Stimulated activated naive CD8-positive, alpha-beta T cell treated with anti-CD3 and anti-CD28 coated beads, Interleukin-15, amount 100 ng/mL, for 72 hours (primary cell): Measurements from ENCODE around the gene SELENBP1.
"Not testable (repeated sequence)": the region's sequence is repeated elsewhere in the genome, so short reads cannot be mapped to it uniquely, and the experiment has no call there.

Experiments used
- ATAC-seq: fragments of 150-1000 bp; cut with Tn5 transposase; 2 replicates; pipeline ENCODE4 v1.10.0; 2021; ENCODE audit warnings: mild to moderate bottlenecking, moderate library complexity
- DNase-seq, 2 donors: peaks; one replicate each; pipeline ENCODE4 v3.0.0; 2021 to 2022
- H3K27ac Mint-ChIP-seq, 2 donors: one replicate each; pipeline ENCODE4 v1.8.0; 2022; ENCODE audit warnings: mild to moderate bottlenecking in 2 of 2, mixed read lengths in 2 of 2, moderate library complexity in 2 of 2
- H3K27me3 Mint-ChIP-seq: one replicate; pipeline ENCODE4 v1.8.0; 2022; ENCODE audit warnings: mixed read lengths
- H3K4me1 Mint-ChIP-seq: one replicate; pipeline ENCODE4 v1.8.0; 2022; ENCODE audit warnings: mild to moderate bottlenecking, mixed read lengths
- H3K4me3 Mint-ChIP-seq, 2 donors: one replicate each; pipeline ENCODE4 v1.8.0; 2022; ENCODE audit warnings: mild to moderate bottlenecking in 2 of 2, mixed read lengths in 2 of 2, moderate library complexity in 1 of 2
- H3K9me3 Mint-ChIP-seq, 2 donors: one replicate each; pipeline ENCODE4 v1.8.0; 2022; ENCODE audit warnings: mixed read lengths in 2 of 2

SELENBP1 gene

DNA sequence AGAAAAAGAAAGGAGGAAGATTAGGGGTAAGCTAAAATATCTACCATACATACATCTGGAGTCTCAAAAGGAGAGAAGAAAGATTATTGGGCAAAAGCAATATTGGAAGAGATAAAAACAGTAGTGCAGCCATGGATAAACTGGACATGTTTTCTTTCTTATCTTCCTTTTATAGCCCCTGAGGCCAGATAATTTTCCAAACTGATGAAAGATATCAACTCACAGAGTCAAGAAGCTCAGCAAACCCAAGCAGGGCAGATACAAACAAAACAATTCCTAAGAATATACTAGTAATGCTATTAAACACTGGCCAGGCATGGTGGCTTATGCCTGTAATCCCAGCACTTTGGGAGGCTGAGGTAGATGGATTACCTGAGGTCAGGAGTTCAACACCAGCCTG is 21.1 kb upstream of the SELENBP1 start:
- DNase-seq (no peak), ATAC-seq (no peak)
- no peak overlapping the region for H3K4me3 Mint-ChIP-seq
- no peaks in the 10 kb centered on the region for H3K4me1 Mint-ChIP-seq
- no peaks in the 10 kb centered on the region for H3K9me3 Mint-ChIP-seq
- no peak overlapping the region for H3K27ac Mint-ChIP-seq
- no peaks in the 10 kb centered on the region for H3K27me3 Mint-ChIP-seq

GRCh38 chr1:151391079-151391563 is 18.6 kb upstream of the SELENBP1 start:
- no peaks in the 10 kb centered on the region for H3K4me1 Mint-ChIP-seq
- no peak overlapping the region for H3K27ac Mint-ChIP-seq
- H3K4me3 Mint-ChIP-seq: no peak overlapping the region
- no peak for DNase-seq
- H3K27me3 Mint-ChIP-seq: no peaks in the 10 kb centered on the region
- no peaks in the 10 kb centered on the region for H3K9me3 Mint-ChIP-seq
- no peak for ATAC-seq

- DNase-seq, H3K4me3 Mint-ChIP-seq, ATAC-seq, H3K27me3 Mint-ChIP-seq, H3K4me1 Mint-ChIP-seq, H3K9me3 Mint-ChIP-seq, H3K27ac Mint-ChIP-seq: not testable (repeated sequence)
These were observed 17.9 kb upstream of the SELENBP1 start for GRCh38 chr1:151390221-151391078.

DNA sequence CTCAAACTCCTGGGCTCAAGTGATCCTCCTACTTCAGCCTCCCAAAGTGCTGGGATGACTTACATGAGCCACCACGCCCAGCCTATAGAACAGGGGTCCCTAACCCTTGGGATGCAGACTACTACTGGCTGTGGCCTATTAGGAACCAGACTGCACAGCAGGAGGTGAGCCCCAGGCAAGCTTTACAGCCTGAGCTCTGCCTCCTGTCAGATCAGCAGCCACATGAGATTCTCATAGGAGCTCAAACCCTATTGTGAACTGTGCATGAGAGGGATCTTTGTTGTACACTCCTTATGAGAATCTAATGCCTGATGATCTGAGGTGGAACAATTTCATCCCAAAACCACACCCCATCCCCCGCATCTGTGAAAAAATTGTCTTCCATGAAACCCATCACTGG is 13.5 kb upstream of the SELENBP1 start:
- H3K9me3 Mint-ChIP-seq: no peaks in the 10 kb centered on the region
- no peak overlapping the region for H3K27ac Mint-ChIP-seq
- no peak for ATAC-seq
- H3K27me3 Mint-ChIP-seq: no peaks in the 10 kb centered on the region
- H3K4me3 Mint-ChIP-seq: no peak overlapping the region
- no peaks in the 10 kb centered on the region for H3K4me1 Mint-ChIP-seq
- DNase-seq: no peak

- Mint-ChIP-seq H3K27me3 (no peaks in the 10 kb centered on the region), H3K4me3 (no peak overlapping the region), H3K27ac (peak overlapping the region in 1 of 2 donors; percentile 70), H3K9me3 (no peaks in the 10 kb centered on the region), H3K4me1 (no peaks in the 10 kb centered on the region)
- no peak for DNase-seq
- ATAC-seq: no peak
These were observed 12.1 kb upstream of the SELENBP1 start for GRCh38 chr1:151384584-151384983.

DNA sequence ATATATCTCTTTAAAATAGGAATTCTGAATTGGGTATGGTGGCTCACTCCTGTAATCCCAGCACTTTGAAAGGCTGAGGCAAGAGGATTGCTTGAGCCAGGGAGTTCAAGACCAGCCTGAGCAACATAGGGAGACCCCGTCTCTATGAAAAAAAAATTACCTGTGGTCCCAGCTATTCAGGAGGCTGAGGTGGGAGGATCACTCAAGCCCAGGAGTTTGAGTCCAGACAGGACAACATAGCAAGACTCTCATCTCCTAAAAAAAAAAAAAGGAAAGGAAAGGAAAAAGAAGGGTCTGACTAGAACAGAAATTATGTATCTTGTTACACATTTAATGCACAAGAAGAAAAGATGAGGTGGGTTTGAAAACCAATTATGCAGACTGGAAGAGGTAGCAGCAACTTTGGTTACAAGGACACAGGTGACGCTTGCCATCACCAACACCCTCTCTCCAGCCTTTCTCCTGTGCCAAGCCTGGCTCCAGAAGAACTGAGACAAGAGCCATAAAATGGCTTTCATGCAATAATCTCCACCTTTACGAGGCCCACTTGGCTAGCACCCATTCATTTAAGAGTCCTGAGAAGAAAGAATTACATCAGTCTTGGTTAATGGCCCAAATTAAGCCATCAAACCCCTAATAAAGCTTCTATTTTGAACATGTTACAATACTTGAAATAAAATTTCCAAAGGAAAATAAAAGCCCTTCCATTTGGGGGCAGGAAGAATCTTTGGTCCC is 4.8 kb upstream of the SELENBP1 start:
- Mint-ChIP-seq H3K4me3 (no peak overlapping the region), H3K9me3 (no peaks in the 10 kb centered on the region), H3K27me3 (no peaks in the 10 kb centered on the region), H3K27ac (no peak overlapping the region), H3K4me1 (peaks cover 7% of the 10 kb centered on the region)
- no peak for ATAC-seq
- no peak for DNase-seq

GRCh38 chr1:151373196-151373595 is 691 bp upstream of the SELENBP1 start:
- no peak overlapping the region for H3K27ac Mint-ChIP-seq
- no peaks in the 10 kb centered on the region for H3K27me3 Mint-ChIP-seq
- ATAC-seq (no peak), DNase-seq (no peak)
- no peak overlapping the region for H3K4me3 Mint-ChIP-seq
- H3K4me1 Mint-ChIP-seq: peaks cover 7% of the 10 kb centered on the region
- no peaks in the 10 kb centered on the region for H3K9me3 Mint-ChIP-seq

DNA sequence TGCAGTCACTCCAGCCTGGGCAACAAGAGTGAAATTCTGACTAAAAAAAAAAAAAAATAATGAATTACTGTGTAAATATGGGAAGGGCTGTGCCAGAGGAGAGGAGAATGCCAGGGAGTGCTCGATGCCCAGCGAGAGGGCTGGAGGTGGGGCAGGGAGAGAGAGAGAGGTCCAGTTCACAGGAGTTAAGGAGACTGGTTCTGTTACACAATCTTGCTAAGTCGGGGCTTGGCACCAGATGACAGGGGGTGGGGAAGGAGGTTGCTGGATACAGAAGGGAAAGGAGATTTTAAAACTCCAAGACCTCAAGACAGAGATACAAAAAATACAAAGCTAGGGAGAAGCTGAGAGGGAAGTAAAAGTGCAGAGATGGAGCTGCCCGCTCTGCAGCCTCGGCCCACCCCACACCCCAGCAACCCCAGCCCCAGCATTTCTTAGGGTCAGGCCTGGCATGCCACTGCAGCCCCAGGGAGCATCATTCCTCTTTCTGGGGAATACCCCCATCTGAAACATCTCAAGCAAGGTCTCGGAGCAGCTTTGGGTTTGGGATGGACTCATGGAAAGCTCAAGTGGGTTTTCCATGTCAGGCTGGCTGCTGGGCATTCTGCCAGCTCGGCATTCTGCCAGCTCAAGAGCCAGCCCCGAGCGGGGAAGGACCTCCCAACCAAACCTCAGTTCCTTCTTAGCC is 991 bp downstream of the SELENBP1 start:
- no peak for ATAC-seq
- Mint-ChIP-seq H3K27me3 (no peaks in the 10 kb centered on the region), H3K27ac (peak overlapping the region in 1 of 2 donors; percentile 42), H3K4me3 (no peak overlapping the region), H3K4me1 (peaks cover 7% of the 10 kb centered on the region), H3K9me3 (no peaks in the 10 kb centered on the region)
- DNase-seq: no peak

DNA sequence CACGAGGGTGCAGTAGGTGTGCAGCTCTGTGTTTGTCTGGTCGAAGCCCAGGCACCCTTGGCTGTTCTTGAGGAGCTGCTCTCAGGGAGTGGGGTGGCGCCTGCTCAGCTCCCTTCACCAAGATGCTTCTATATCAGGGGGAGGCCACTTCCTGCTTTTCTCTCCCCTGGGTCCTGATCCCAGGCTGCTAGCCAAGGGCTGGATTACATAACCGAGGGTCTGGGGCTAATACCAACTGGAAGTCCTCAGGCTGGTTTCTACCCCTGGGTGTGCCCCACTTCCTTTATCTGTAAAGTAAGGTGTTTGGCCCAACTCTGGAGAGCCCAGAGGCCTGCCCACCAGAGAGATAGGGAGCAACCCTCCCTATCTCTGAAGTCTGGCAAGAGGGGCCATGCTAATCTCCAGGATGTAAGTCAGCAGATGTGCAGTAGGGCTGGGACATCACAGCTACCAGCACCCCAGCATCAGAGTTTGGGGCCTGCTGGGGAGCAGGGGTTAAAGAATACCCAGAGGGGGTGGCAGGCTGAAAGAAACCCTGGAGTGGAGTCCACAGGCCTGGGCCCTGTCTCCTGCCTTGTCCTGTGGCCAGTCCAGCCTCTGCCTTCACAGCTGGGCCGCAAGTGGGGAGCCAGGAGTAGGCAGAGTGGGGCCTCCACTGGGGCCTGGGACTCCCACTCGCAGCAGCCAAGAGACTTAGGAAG is 2.1 kb downstream of the SELENBP1 start:
- Mint-ChIP-seq H3K27me3 (no peaks in the 10 kb centered on the region), H3K4me1 (peaks cover 7% of the 10 kb centered on the region), H3K27ac (no peak overlapping the region), H3K9me3 (no peaks in the 10 kb centered on the region), H3K4me3 (no peak overlapping the region)
- ATAC-seq: no peak
- DNase-seq: no peak

DNA sequence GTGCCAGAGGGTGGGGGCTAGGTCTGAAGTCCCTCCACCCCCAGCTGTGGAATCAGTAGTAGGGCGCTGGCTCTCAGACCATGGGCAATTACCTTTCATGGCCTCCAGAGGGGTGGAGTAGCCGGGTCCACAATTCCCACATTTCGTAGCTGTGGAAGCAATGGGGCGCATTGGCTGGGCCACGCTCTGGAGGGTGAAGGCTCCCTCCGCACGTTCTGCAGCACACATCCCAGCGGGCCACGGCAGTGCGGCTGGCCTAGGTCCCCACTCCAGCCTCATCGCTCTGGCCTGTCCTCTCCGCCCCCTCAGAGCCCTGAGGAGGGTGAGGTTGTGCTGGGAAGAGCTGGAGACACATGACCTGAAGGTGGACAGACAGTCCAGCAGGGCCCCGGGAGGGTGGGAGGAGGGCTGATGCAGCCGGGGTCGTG is 2.9 kb downstream of the SELENBP1 start:
- no peak overlapping the region for H3K27ac Mint-ChIP-seq
- no peak overlapping the region for H3K4me3 Mint-ChIP-seq
- H3K9me3 Mint-ChIP-seq: no peaks in the 10 kb centered on the region
- no peaks in the 10 kb centered on the region for H3K27me3 Mint-ChIP-seq
- no peak for ATAC-seq
- peaks cover 7% of the 10 kb centered on the region for H3K4me1 Mint-ChIP-seq
- DNase-seq: no peak

GRCh38 chr1:151369302-151369610 is 3.2 kb downstream of the SELENBP1 start:
- Mint-ChIP-seq H3K27me3 (no peaks in the 10 kb centered on the region), H3K4me3 (no peak overlapping the region), H3K4me1 (peaks cover 6% of the 10 kb centered on the region), H3K27ac (peak overlapping the region in 1 of 2 donors; percentile 65), H3K9me3 (no peaks in the 10 kb centered on the region)
- DNase-seq (no peak), ATAC-seq (no peak)

GRCh38 chr1:151368393-151369301 is 3.9 kb downstream of the SELENBP1 start:
- peak overlapping the region in 1 of 2 donors; percentile 65 for H3K27ac Mint-ChIP-seq

GRCh38 chr1:151367658-151368392 is 4.7 kb downstream of the SELENBP1 start:
- no peaks in the 10 kb centered on the region for H3K4me1 Mint-ChIP-seq
- H3K27me3 Mint-ChIP-seq: no peaks in the 10 kb centered on the region
- DNase-seq: no peak
- H3K4me3 Mint-ChIP-seq: no peak overlapping the region
- H3K9me3 Mint-ChIP-seq: peaks cover 4 to 11% of the 10 kb centered on the region in 2 donors
- H3K27ac Mint-ChIP-seq: no peak overlapping the region
- no peak for ATAC-seq

More at GRCh38 chr1:151368393-151369301, 3.9 kb downstream of the SELENBP1 start:
- DNase-seq (no peak), ATAC-seq (no peak)
- Mint-ChIP-seq H3K27me3 (no peaks in the 10 kb centered on the region), H3K4me1 (no peaks in the 10 kb centered on the region), H3K4me3 (no peak overlapping the region), H3K9me3 (peaks cover 0 to 2% of the 10 kb centered on the region in 2 donors)

GRCh38 chr1:151364996-151365395 is 7.5 kb downstream of the SELENBP1 start:
- Mint-ChIP-seq H3K4me3 (no peak overlapping the region), H3K9me3 (peaks cover 15 to 24% of the 10 kb centered on the region in 2 donors), H3K4me1 (no peaks in the 10 kb centered on the region), H3K27me3 (no peaks in the 10 kb centered on the region), H3K27ac (no peak overlapping the region)
- no peak for DNase-seq
- ATAC-seq: no peak
